PFSK-1 (cell line): ENCODE results near the gene SEZ6L.

Experiments
- FOXP2 ChIP-seq: optimal IDR thresholded peaks from 2 replicates; pipeline ENCODE3; 2011; ENCODE audit warnings: borderline replicate concordance, control low read depth, inconsistent platforms; ENCODE audit not compliant: insufficient read depth; ENCODE audit errors: extremely low read length, extremely low read depth
- POLR2AphosphoS5 ChIP-seq: IDR thresholded peaks from 2 replicates; pipeline ENCODE4 v1.6.1; 2012; ENCODE audit warnings: low read depth, mild to moderate bottlenecking, control low read depth, low read length, moderate library complexity
- SIN3A ChIP-seq: IDR thresholded peaks from 2 replicates; pipeline ENCODE4 v1.6.1; 2012; ENCODE audit warnings: mild to moderate bottlenecking, low read length, moderate library complexity, borderline replicate concordance; ENCODE audit not compliant: insufficient read depth
- TAF1 ChIP-seq: IDR thresholded peaks from 2 replicates; pipeline ENCODE4 v1.6.1; 2012; ENCODE audit warnings: low read length, control low read depth, borderline replicate concordance; ENCODE audit not compliant: insufficient read depth
- TF ChIP-seq, protein P1 (sequence below), 2 experiments: IDR thresholded peaks; 2 replicates each; pipeline versions ENCODE4 v1.6.1 to v1.8.0; 2011 to 2012; ENCODE audit warnings: low read depth in 2 of 2, low read length in 2 of 2, control low read depth in 1 of 2, inconsistent platforms in 1 of 2, mild to moderate bottlenecking in 1 of 2, moderate library complexity in 1 of 2; ENCODE audit not compliant: insufficient read depth in 1 of 2

SEZ6L gene

DNA sequence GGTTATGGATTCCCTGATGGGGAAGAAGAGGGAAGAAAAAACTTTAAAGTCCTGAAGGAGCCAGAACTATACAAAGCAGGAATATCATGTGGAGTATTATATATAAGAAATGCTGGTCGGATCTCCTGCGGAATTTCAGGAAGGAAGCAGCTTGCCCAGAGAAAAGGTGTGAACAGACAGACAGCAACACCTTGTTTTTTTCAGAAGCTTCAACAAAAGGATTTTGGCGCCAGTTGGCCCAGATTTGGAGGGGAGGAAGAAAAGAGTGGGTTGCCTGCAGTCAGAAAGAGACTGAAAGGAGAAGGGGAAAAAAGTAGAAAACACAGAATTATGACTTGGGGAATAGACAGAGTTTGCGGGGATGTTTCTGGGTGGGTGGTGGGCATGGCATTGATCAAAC, 45.2 kb downstream of the SEZ6L start:
- TF ChIP-seq TAF1: no peak
- no peak for TF ChIP-seq SIN3A
- no peak for TF ChIP-seq POLR2AphosphoS5

DNA sequence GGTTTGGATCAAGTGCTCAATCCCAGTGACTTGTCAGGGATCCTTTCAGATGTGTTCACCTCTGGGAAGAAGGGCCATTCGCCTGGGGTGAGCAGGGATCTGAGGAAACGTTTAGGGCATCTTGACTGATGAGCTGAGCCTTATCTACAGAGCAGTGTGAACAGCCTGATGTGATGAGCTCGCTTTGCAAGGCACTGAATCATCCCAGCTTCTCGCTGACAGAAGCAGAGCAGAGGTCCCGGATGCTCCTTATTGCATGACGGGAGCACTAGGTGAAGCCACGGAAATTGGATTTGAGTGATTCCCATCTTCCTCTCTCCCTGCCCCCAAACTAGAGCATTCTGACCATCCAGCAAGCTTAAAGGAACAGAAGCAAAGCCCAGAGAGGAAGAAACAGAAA, 46.5 kb downstream of the SEZ6L start:
- TF ChIP-seq FOXP2 (no peak), POLR2AphosphoS5 (no peak), TAF1 (no peak), SIN3A (no peak)
- TF ChIP-seq, protein P1, sequence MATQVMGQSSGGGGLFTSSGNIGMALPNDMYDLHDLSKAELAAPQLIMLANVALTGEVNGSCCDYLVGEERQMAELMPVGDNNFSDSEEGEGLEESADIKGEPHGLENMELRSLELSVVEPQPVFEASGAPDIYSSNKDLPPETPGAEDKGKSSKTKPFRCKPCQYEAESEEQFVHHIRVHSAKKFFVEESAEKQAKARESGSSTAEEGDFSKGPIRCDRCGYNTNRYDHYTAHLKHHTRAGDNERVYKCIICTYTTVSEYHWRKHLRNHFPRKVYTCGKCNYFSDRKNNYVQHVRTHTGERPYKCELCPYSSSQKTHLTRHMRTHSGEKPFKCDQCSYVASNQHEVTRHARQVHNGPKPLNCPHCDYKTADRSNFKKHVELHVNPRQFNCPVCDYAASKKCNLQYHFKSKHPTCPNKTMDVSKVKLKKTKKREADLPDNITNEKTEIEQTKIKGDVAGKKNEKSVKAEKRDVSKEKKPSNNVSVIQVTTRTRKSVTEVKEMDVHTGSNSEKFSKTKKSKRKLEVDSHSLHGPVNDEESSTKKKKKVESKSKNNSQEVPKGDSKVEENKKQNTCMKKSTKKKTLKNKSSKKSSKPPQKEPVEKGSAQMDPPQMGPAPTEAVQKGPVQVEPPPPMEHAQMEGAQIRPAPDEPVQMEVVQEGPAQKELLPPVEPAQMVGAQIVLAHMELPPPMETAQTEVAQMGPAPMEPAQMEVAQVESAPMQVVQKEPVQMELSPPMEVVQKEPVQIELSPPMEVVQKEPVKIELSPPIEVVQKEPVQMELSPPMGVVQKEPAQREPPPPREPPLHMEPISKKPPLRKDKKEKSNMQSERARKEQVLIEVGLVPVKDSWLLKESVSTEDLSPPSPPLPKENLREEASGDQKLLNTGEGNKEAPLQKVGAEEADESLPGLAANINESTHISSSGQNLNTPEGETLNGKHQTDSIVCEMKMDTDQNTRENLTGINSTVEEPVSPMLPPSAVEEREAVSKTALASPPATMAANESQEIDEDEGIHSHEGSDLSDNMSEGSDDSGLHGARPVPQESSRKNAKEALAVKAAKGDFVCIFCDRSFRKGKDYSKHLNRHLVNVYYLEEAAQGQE (IDR thresholded peaks at IDR 0.05; ENCODE audit: insufficient read depth in 1 of 2, low read depth in 2 of 2, low read length in 2 of 2): no peak

DNA sequence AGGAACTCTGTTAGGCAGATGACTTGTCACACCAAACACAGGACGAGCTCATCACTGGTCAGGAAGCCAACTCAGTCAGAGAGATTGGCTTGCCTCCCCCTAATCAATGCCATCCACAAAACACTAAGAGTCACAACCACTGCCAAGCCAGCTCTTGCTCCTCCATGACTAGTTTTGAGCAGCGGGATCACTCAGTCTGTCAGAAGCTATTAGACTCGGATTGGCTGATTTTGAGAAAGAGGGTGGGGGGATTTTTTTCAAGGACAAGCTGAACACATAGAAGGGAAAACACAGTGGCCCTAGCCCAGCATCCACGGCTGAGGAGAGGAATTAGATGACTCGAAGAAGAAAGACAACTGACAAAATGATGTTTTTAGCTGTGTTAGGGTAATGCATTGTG, 55.9 kb downstream of the SEZ6L start:
- TF ChIP-seq TAF1 (no peak), FOXP2 (no peak), SIN3A (no peak), POLR2AphosphoS5 (no peak)
- TF ChIP-seq, protein P1 (IDR thresholded peaks at IDR 0.05; ENCODE audit: insufficient read depth in 1 of 2, low read depth in 2 of 2, low read length in 2 of 2): no peak

DNA sequence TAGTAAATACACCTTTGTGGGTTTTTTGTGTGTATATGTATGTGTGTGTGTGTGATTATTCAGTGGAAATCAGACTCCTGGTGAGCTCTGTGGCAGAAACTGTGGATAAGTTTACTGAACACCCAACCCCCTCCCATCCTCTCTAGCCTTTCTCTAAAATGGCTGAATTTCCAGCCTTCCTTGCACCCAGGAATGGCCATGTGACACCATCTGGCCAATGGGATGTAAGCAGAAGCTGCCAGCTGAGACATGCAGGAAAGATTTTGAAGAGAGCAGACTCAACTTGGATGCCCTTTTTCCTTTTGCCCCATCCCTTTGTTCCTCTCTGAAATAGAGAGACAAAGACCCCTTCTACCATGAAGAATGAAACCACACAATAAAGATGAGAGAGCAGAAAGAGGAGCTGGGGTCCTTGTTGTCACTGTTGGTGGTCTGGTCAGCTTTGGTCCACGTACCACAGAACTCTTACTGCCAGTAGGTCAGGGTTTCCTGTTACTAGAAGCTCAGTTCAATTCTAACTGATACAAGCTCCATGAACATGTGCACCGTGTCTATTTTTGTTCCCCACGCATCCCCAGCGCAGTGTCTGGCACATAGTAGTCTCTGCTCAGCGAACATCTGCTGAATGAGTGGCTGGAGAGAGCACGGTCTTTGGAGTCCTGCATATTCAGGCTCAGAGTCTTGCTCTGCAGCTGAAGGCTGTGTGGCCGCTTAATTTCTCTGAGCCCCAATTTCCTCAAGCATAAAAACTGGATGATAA, 57.5 kb downstream of the SEZ6L start:
- no peak for TF ChIP-seq POLR2AphosphoS5
- TF ChIP-seq, protein P1 (IDR thresholded peaks at IDR 0.05; ENCODE audit: insufficient read depth in 1 of 2, low read depth in 2 of 2, low read length in 2 of 2): no peak
- TF ChIP-seq FOXP2: no peak
- no peak for TF ChIP-seq TAF1
- no peak for TF ChIP-seq SIN3A

DNA sequence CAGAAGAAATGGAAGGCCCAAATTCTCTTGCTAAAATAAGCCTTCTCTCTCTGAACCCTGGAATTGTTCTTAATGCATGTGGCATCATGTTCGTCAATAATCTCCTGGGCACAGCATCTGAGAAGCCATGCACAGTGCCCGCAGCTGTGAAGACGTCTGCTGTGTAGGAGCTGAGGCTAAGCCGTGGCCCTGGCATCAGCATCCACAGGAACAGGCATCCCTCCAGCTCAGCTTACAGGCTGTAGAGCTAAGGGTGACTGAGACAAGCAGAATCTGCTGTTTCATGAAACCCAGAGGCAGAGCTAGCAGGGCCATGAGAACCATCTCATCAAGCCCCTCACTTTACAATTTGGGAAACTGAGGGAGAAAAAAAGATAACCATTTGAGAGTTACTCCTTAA, 60.6 kb downstream of the SEZ6L start:
- TF ChIP-seq FOXP2 (no peak), SIN3A (no peak), POLR2AphosphoS5 (no peak), TAF1 (no peak)
- TF ChIP-seq, protein P1 (IDR thresholded peaks at IDR 0.05; ENCODE audit: insufficient read depth in 1 of 2, low read depth in 2 of 2, low read length in 2 of 2): no peak
